HUES64 (cell line): Measurements from ENCODE around the gene LOXL3. TPM values are rescaled to one million over a fixed set of nuclear protein-coding genes. Genes with fewer than 3 reads are reported as not detected.

ENCODE experiments used
- H3K27ac ChIP-seq: 2 replicates; pipeline ENCODE4 v1.7.0; 2013; ENCODE audit warnings: low read depth, low read length, inconsistent platforms
- H3K27me3 ChIP-seq: 2 replicates; pipeline ENCODE4 v1.6.1; 2013; ENCODE audit warnings: mild to moderate bottlenecking, low read length; ENCODE audit not compliant: insufficient read depth
- H3K36me3 ChIP-seq: 2 replicates; pipeline ENCODE4 v1.6.1; 2013; ENCODE audit warnings: mild to moderate bottlenecking, low read length; ENCODE audit not compliant: insufficient read depth
- H3K4me1 ChIP-seq: 2 replicates; pipeline ENCODE4 v1.6.1; 2013; ENCODE audit warnings: mild to moderate bottlenecking, low read length, moderate library complexity; ENCODE audit not compliant: insufficient read depth
- H3K4me3 ChIP-seq: 2 replicates; pipeline ENCODE4 v1.5.1; 2013; ENCODE audit warnings: mild to moderate bottlenecking, low read length, moderate library complexity
- H3K9ac ChIP-seq: 2 replicates; pipeline ENCODE4 v1.6.1; 2013; ENCODE audit warnings: mild to moderate bottlenecking, low read depth, low read length
- H3K9me3 ChIP-seq: 2 replicates; pipeline ENCODE4 v1.6.1; 2013; ENCODE audit warnings: low read depth, low read length; ENCODE audit not compliant: insufficient read depth
- WGBS: fragments of 150-250, 120-280 bp; methylation state at CpG from one replicate; pipeline ENCODE4 v1.1.7; 2013; ENCODE audit warnings: missing lambda C conversion rate; 5-methylcytosine and 5-hydroxymethylcytosine counted together
- polyA plus RNA-seq, 2 experiments: library from polyadenylated mRNA; stranded (reverse); fragments of 50-300 nt; gene quantifications; one replicate each; pipeline ENCODE4 v1.2.3, GENCODE V29; 2013

LOXL3 gene
- 12.5 TPM for polyA plus RNA-seq (2013, experiment 1 of 2)
- polyA plus RNA-seq (2013, experiment 2 of 2), result 15.6 TPM

GRCh38 chr2:74553892-74554819 is at the start of gene LOXL3, which contains the start of gene DOK1:
LOXL3 (minus strand) TSS chr2:74553942; CDS start chr2:74552634, 1,308 bp downstream.
DOK1 (plus strand) TSS chr2:74554720; CDS start chr2:74554755, 35 bp downstream.
- WGBS, result under 1% methylated on average over 73 of the region's 73 CpGs

GRCh38 chr2:74602586-74603281 is 49.0 kb upstream of the LOXL3 start:
- no peaks in the 10 kb centered on the region for H3K36me3 ChIP-seq
- H3K4me3 ChIP-seq, result no peak overlapping the region
- peaks cover 20% of the 10 kb centered on the region; the same call in 1 of the 2 replicates for H3K27me3 ChIP-seq
- H3K4me1 ChIP-seq, result no peaks in the 10 kb centered on the region
- no peaks in the 10 kb centered on the region for H3K9me3 ChIP-seq
- WGBS, result 100% methylated on average over 1 of the region's 1 CpG
- H3K27ac ChIP-seq, result no peak overlapping the region
- H3K9ac ChIP-seq, result no peak overlapping the region

More at GRCh38 chr2:74553892-74554819, at the start of gene LOXL3, which contains the start of gene DOK1:
- Histone ChIP-seq H3K36me3 (no peaks in the 10 kb centered on the region), H3K4me3 (peak within 1 kb of the TSS; percentile 95), H3K9ac (peak within 1 kb of the TSS; percentile 59), H3K27ac (peak within 1 kb of the TSS; percentile 95; the same call in 1 of the 2 replicates), H3K9me3 (no peaks in the 10 kb centered on the region), H3K4me1 (peaks cover 14% of the 10 kb centered on the region; the same call in 1 of the 2 replicates), H3K27me3 (peaks cover 51% of the 10 kb centered on the region)

- no peaks in the 10 kb centered on the region for H3K4me1 ChIP-seq
- no peak overlapping the region for H3K4me3 ChIP-seq
- peaks cover 20% of the 10 kb centered on the region; the same call in 1 of the 2 replicates for H3K27me3 ChIP-seq
- no peaks in the 10 kb centered on the region for H3K36me3 ChIP-seq
- no peak overlapping the region for H3K27ac ChIP-seq
- H3K9me3 ChIP-seq, result no peaks in the 10 kb centered on the region
- H3K9ac ChIP-seq, result no peak overlapping the region
- WGBS, result 71% methylated on average over 2 of the region's 3 CpGs
These were observed 45.9 kb upstream of the LOXL3 start for GRCh38 chr2:74599676-74600075.

- no peak overlapping the region for H3K27ac ChIP-seq
- H3K9me3 ChIP-seq, result no peaks in the 10 kb centered on the region
- no peak overlapping the region for H3K9ac ChIP-seq
- no peak overlapping the region for H3K4me3 ChIP-seq
- H3K36me3 ChIP-seq, result no peaks in the 10 kb centered on the region
- H3K27me3 ChIP-seq, result peaks cover 18% of the 10 kb centered on the region; the same call in 1 of the 2 replicates
- no peaks in the 10 kb centered on the region for H3K4me1 ChIP-seq
- 92% methylated on average over 1 of the region's 1 CpG for WGBS
These were observed 43.7 kb upstream of the LOXL3 start for GRCh38 chr2:74597410-74597809.

- WGBS, result 100% methylated on average over 1 of the region's 1 CpG
- H3K9me3 ChIP-seq, result no peaks in the 10 kb centered on the region
- no peak overlapping the region for H3K9ac ChIP-seq
- H3K27me3 ChIP-seq, result peaks cover 10% of the 10 kb centered on the region; the same call in 1 of the 2 replicates
- no peak overlapping the region for H3K27ac ChIP-seq
- no peaks in the 10 kb centered on the region for H3K4me1 ChIP-seq
- no peak overlapping the region for H3K4me3 ChIP-seq
- no peaks in the 10 kb centered on the region for H3K36me3 ChIP-seq
These were observed 42.8 kb upstream of the LOXL3 start for GRCh38 chr2:74596584-74596983.

GRCh38 chr2:74593826-74594772 is 40.4 kb upstream of the LOXL3 start:
- no peaks in the 10 kb centered on the region for H3K36me3 ChIP-seq
- H3K27me3 ChIP-seq, result peaks cover 6% of the 10 kb centered on the region; the same call in 1 of the 2 replicates
- H3K9me3 ChIP-seq, result no peaks in the 10 kb centered on the region
- no peak overlapping the region for H3K9ac ChIP-seq
- WGBS, result 86% methylated on average over 4 of the region's 4 CpGs
- no peaks in the 10 kb centered on the region for H3K4me1 ChIP-seq
- H3K4me3 ChIP-seq, result no peak overlapping the region
- no peak overlapping the region for H3K27ac ChIP-seq

- H3K36me3 ChIP-seq, result no peaks in the 10 kb centered on the region
- 87% methylated on average over 2 of the region's 2 CpGs for WGBS
These were observed 34.9 kb upstream of the LOXL3 start for GRCh38 chr2:74588664-74589063.

GRCh38 chr2:74587664-74588277 is 34.0 kb upstream of the LOXL3 start:
- H3K36me3 ChIP-seq, result no peaks in the 10 kb centered on the region
- no peaks in the 10 kb centered on the region for H3K9me3 ChIP-seq
- peaks cover 16% of the 10 kb centered on the region for H3K4me1 ChIP-seq
- H3K4me3 ChIP-seq, result no peak overlapping the region
- no peak overlapping the region for H3K27ac ChIP-seq
- 28% methylated on average over 6 of the region's 6 CpGs for WGBS
- H3K27me3 ChIP-seq, result 0 out of 2 replicates have a peak, but pooled peaks cover 2% of the 10 kb centered on the region
- H3K9ac ChIP-seq, result no peak overlapping the region

More at GRCh38 chr2:74588664-74589063, 34.9 kb upstream of the LOXL3 start:
- Histone ChIP-seq H3K9me3 (no peaks in the 10 kb centered on the region), H3K4me1 (peaks cover 10% of the 10 kb centered on the region), H3K4me3 (no peak overlapping the region), H3K27me3 (0 out of 2 replicates have a peak, but pooled peaks cover 6% of the 10 kb centered on the region), H3K9ac (no peak overlapping the region), H3K27ac (no peak overlapping the region)

- 85% methylated on average over 4 of the region's 4 CpGs for WGBS
- Histone ChIP-seq H3K27ac (no peak overlapping the region), H3K9me3 (no peaks in the 10 kb centered on the region), H3K27me3 (0 out of 2 replicates have a peak, but pooled peaks cover 2% of the 10 kb centered on the region), H3K9ac (no peak overlapping the region), H3K36me3 (no peaks in the 10 kb centered on the region), H3K4me3 (no peak overlapping the region), H3K4me1 (peaks cover 16% of the 10 kb centered on the region)
These were observed 31.9 kb upstream of the LOXL3 start for GRCh38 chr2:74585406-74586185.
